Heart left ventricle (tissue), 16 donors: ENCODE measurements around the gene DNAJB11. TPM values are rescaled to one million over a fixed set of nuclear protein-coding genes. Genes with fewer than 3 reads are reported as not detected.

Experiments used
- ATAC-seq, 4 donors: fragments of 200-7000 bp; cut with Tn5 transposase; one replicate each; pipeline ENCODE4 v1.9.1; 2020 to 2022; ENCODE audit warnings: moderate library complexity in 4 of 4, mild to moderate bottlenecking in 3 of 4, moderate number of reproducible peaks in 1 of 4
- DNase-seq, 5 donors: peaks; one replicate each; pipeline ENCODE4 v3.0.0-alpha.2; 2020
- H3K27ac ChIP-seq, 12 donors: fragments of 200-600 bp; sonication (generic) in 4 of 12; one replicate each; pipeline versions ENCODE4 v1.5.0 to v1.8.0; 2016 to 2022; ENCODE audit warnings: mild to moderate bottlenecking in 2 of 12
- H3K27me3 ChIP-seq, 9 donors: fragments of 200-600 bp; sonication (generic) in 2 of 9; one replicate each; pipeline versions ENCODE4 v1.5.1 to v1.8.0; 2016 to 2022; ENCODE audit warnings: mild to moderate bottlenecking in 3 of 9
- H3K36me3 ChIP-seq, 9 donors: fragments of 200-600 bp; sonication (generic) in 2 of 9; one replicate each; pipeline versions ENCODE4 v1.5.0 to v1.8.0; 2018 to 2022; ENCODE audit warnings: mild to moderate bottlenecking in 2 of 9
- H3K4me1 ChIP-seq, 12 donors: fragments of 200-600 bp; sonication (generic) in 4 of 12; one replicate each; pipeline versions ENCODE4 v1.5.0 to v1.8.0; 2016 to 2022; ENCODE audit warnings: mild to moderate bottlenecking in 3 of 12
- H3K4me3 ChIP-seq, 12 donors: fragments of 200-600 bp; sonication (generic) in 4 of 12; one replicate each; pipeline versions ENCODE4 v1.5.0 to v1.8.0; 2017 to 2022; ENCODE audit warnings: mild to moderate bottlenecking in 9 of 12, moderate library complexity in 4 of 12
- H3K9me3 ChIP-seq, 12 donors: fragments of 200-600 bp; sonication (generic) in 4 of 12; one replicate each; pipeline versions ENCODE4 v1.5.0 to v1.8.0; 2016 to 2022; ENCODE audit warnings: mild to moderate bottlenecking in 1 of 12
- CTCF ChIP-seq, 12 donors: fragments of 200-600 bp; sonication (generic) in 4 of 12; IDR thresholded peaks; one replicate each; pipeline versions ENCODE4 v1.5.0 to v1.8.0; 2018 to 2022; ENCODE audit warnings: antibody characterized with exemption in 12 of 12, mild to moderate bottlenecking in 5 of 12
- POLR2A ChIP-seq, 2 donors: fragments of 450-650 bp; IDR thresholded peaks; one replicate each; pipeline ENCODE4 v1.6.1; 2017; ENCODE audit warnings: antibody characterized with exemption in 2 of 2, mild to moderate bottlenecking in 2 of 2, moderate library complexity in 2 of 2
- WGBS, 4 donors: extraction: QIAGEN DNeasy Blood & Tissue Kit in 2 of 4; methylation state at CpG; one replicate each; pipeline versions ENCODE4 v1.1.5 to v1.1.7; 2013 to 2018; 5-methylcytosine and 5-hydroxymethylcytosine counted together
- intact Hi-C, 10 donors: fragments of 100-400 bp; cut with DNase I; formaldehyde crosslinking; loops; one replicate each; pipeline versions ENCODE4 v1.11.1 to v1.14.2; 2022
- polyA plus RNA-seq, 2 donors: library from polyadenylated mRNA; stranded (reverse); fragments of 200-250 nt; gene quantifications; one replicate each; pipeline ENCODE4 v1.2.3, GENCODE V29; 2013
- total RNA-seq, 9 donors: library from RNA; depleted of rRNA in 2 of 9; stranded (reverse); fragments of >200 nt in 2 of 9; fragmentation: NEBNext Ultra II Directional in 3 of 9; extraction: Animal tissue kit (Norgen Biotek cat#: 25700) in 3 of 9; gene quantifications; one replicate each; pipeline versions ENCODE4 v1.1.0 to v1.2.4, GENCODE V29; 2016 to 2023
- donor health status: ischemic (EF 13 %, LVEDD 7.1; RV severe dilation, severe dysfunction).
- donor health status: healthy with polysubstance abuse.
- donor health status: DM: no; HTN: yes; CAD: no.
- donor health status: DM: no; HTN: no; CAD: no.
- donor health status: ischemic (EF 25% LVEDD 6.9; RV normal size, moderate dysfunction).
- donor health status: ischemic (EF 25% LVEDD 5.7; RV mildly dilated, moderate dysfunction).
- donor health status: healthy.
- donor health status: DM: yes; HTN: yes; CAD: no.
- donor health status: ischemic (EF 35%, LVEDD 5.7; RV mildly dilated, moderate dysfunction).
- donor health status: nonischemic (EF 11% LVEDD 7.7; RV severe dilation, severe dysfunction).
- donor health status: DM: yes; HTN: yes; CAD: no.
- donor health status: PGD.
- donor health status: ischemic (EF 29% LVEDD 5.4; RV normal size, mild dysfunction).
- donor health status: nonischemic (EF 23%, LVEDD 6.1; RV moderate dilation, normal function).

The DNAJB11 gene
- total and polyA plus RNA-seq, 11 donors, result 17.3 to 151 (median 27.2) TPM

- Histone ChIP-seq H3K36me3 (peaks cover 0 to 37% (median 21%) of the 10 kb centered on the region in 9 donors), H3K27ac (no peak overlapping the region), H3K4me1 (peaks cover 0 to 23% (median 14%) of the 10 kb centered on the region in 12 donors), H3K4me3 (no peak overlapping the region), H3K9me3 (no peaks in the 10 kb centered on the region), H3K27me3 (no peaks in the 10 kb centered on the region)
- intact Hi-C loops, result loop anchor here in 9 of 10 donors (1.0 to 5.0 kb wide), 8 partner anchors 76 to 559 kb away; no protein-coding TSS in a partner anchor
- WGBS, 4 donors, result 50 to 56% (median 54%) methylated on average over 2 of the region's 2 CpGs
- TF ChIP-seq CTCF (IDR thresholded peaks at IDR 0.05) (peak in 1 of 12 donors; percentile 18), POLR2A (IDR thresholded peaks at IDR 0.05) (no peak)
- no peak for ATAC-seq
- no peak for DNase-seq
These were observed 29.7 kb upstream of the DNAJB11 start for GRCh38 chr3:186540835-186541226.

- DNase-seq (no peak), ATAC-seq (no peak)
- Histone ChIP-seq H3K9me3 (no peaks in the 10 kb centered on the region), H3K4me3 (no peak within 1 kb of the TSS), H3K4me1 (peaks cover 0 to 11% (median 5%) of the 10 kb centered on the region in 12 donors), H3K27me3 (no peaks in the 10 kb centered on the region), H3K27ac (no peak within 1 kb of the TSS), H3K36me3 (peaks cover 0 to 67% (median 43%) of the 10 kb centered on the region in 9 donors)
- TF ChIP-seq POLR2A (IDR thresholded peaks at IDR 0.05) (no peak), CTCF (IDR thresholded peaks at IDR 0.05) (no peak)
- intact Hi-C loops, result loop anchor here in 4 of 10 donors (5.0 kb wide), 3 partner anchors 282 to 562 kb away; no protein-coding TSS in a partner anchor
- WGBS, 4 donors, result 87 to 92% (median 89%) methylated on average over 2 of the region's 2 CpGs
These were observed 26.2 kb upstream of the DNAJB11 start, which contains the start of gene CRYGS for GRCh38 chr3:186544281-186544680. Gene CRYGS, minus strand, starts transcription at chr3:186544380. Its CDS starts 54 bp downstream, at chr3:186544326.

- no peak for ATAC-seq
- 95 to 98% (median 96%) methylated on average over 3 of the region's 3 CpGs for WGBS, 4 donors
- H3K27me3 ChIP-seq, result no peaks in the 10 kb centered on the region
- H3K4me1 ChIP-seq, result no peaks in the 10 kb centered on the region
- H3K36me3 ChIP-seq, result peaks cover 0 to 100% (median 78%) of the 10 kb centered on the region in 9 donors
- DNase-seq, result no peak
- no peak overlapping the region for H3K4me3 ChIP-seq
- no peaks in the 10 kb centered on the region for H3K9me3 ChIP-seq
- H3K27ac ChIP-seq, result no peak overlapping the region
- no peak for TF ChIP-seq POLR2A (IDR thresholded peaks at IDR 0.05)
- no peak for TF ChIP-seq CTCF (IDR thresholded peaks at IDR 0.05)
- intact Hi-C loops, result no loop called here
These were observed 21.0 kb upstream of the DNAJB11 start for GRCh38 chr3:186549497-186549896.

GRCh38 chr3:186551387-186551786 lies 19.1 kb upstream of the DNAJB11 start:
- peaks cover 0 to 100% (median 82%) of the 10 kb centered on the region in 9 donors for H3K36me3 ChIP-seq
- WGBS, 4 donors, result 93 to 94% (median 93%) methylated on average over 6 of the region's 6 CpGs
- H3K9me3 ChIP-seq, result no peaks in the 10 kb centered on the region
- TF ChIP-seq CTCF (IDR thresholded peaks at IDR 0.05), result no peak
- TF ChIP-seq POLR2A (IDR thresholded peaks at IDR 0.05), result no peak
- H3K27me3 ChIP-seq, result no peaks in the 10 kb centered on the region
- no peak for ATAC-seq
- H3K27ac ChIP-seq, result no peak overlapping the region
- intact Hi-C loops, result no loop called here
- no peaks in the 10 kb centered on the region for H3K4me1 ChIP-seq
- no peak for DNase-seq
- no peak overlapping the region for H3K4me3 ChIP-seq
